DOHH2 (cell line): ENCODE data around the gene TEX10.

ENCODE experiments used
- CTCF ChIP-seq: fragments of 200-600 bp; sonication (generic); IDR thresholded peaks from one replicate; pipeline ENCODE4 v1.5.1; 2014; ENCODE audit warnings: antibody characterized with exemption, mild to moderate bottlenecking, low read depth, low read length; ENCODE audit not compliant: poor library complexity, severe bottlenecking
- EZH2phosphoT487 ChIP-seq: fragments of 200-600 bp; sonication (generic); IDR thresholded peaks from 2 replicates; pipeline ENCODE4 v1.6.1; 2017; ENCODE audit warnings: borderline replicate concordance, mild to moderate bottlenecking, antibody characterized with exemption, low read length, moderate library complexity, mixed read lengths

- no peak for TF ChIP-seq CTCF
- TF ChIP-seq EZH2phosphoT487, result no peak
Measured at GRCh38 chr9:100359057-100359456, 6.3 kb upstream of the TEX10 start.
